Activated T-cell treated with anti-CD3 and anti-CD28 coated beads, Interleukin-2, amount 50 U/mL, for 1 hour (primary cell): ENCODE results near the gene CRISP2.

ENCODE experiments used
- DNase-seq: peaks from one replicate; pipeline ENCODE4 v3.0.0-alpha.2; 2020

CRISP2 gene

GRCh38 chr6:49653942-49654341 is 59.4 kb downstream of the CRISP2 start:
- DNase-seq = no peak

- DNase-seq = no peak
Measured at GRCh38 chr6:49653438-49653837, 59.9 kb downstream of the CRISP2 start.

GRCh38 chr6:49651239-49651638 is 62.1 kb downstream of the CRISP2 start:
- DNase-seq = no peak

- no peak for DNase-seq
Measured at GRCh38 chr6:49649988-49650387, 63.4 kb downstream of the CRISP2 start.

DNA sequence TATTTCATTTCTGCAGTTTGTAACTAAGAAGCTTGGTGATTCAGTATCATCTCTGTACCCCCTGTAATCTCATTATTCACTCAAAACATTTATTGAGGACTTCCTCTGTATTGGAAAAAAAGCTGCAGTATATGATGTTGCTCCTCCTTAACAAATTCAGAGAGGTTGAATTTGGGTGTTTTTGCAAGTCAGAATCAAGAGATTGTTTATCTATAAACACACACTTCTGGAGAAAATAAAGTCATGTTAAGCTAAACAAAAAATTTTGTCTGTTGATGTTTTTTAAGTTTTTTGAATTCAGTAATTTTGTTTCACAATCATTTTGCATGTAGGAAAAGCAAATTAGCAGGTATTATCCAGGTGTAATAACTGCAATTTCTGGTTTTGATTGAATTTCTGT is 65.3 kb downstream of the CRISP2 start:
- no peak for DNase-seq

DNA sequence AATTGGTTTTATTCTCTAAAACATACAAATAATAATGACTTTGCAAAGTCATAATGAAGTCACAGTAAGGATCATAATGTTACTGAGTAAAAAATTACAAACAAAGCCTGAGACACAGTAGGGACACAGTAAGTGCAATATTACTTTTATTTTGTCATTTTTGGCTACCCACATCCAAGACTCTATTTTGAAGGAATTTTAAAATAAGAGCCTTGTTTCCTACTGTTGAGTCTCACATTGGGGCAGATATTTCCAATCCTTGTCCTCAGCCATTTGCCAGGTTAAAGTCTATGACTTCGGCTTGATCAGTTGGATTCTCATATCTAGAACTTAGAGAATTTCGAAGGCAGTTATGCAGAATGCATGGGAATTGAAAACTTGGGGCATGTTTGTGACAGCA is 65.9 kb downstream of the CRISP2 start:
- no peak for DNase-seq

GRCh38 chr6:49646942-49647341 is 66.4 kb downstream of the CRISP2 start:
- DNase-seq = no peak

- DNase-seq = no peak
Measured at GRCh38 chr6:49646130-49646824, 67.1 kb downstream of the CRISP2 start.

- DNase-seq = no peak
Measured at GRCh38 chr6:49645139-49645538, 68.2 kb downstream of the CRISP2 start.
